GM11168 (cell line): ENCODE results near the gene NKX1-1.
"Not testable (repeated sequence)": the region's sequence is repeated elsewhere in the genome, so short reads cannot be mapped to it uniquely, and the experiment has no call there.

Experiments used
- in situ Hi-C: fragments of 300-500 bp; cut with MboI; formaldehyde crosslinking; loops from one replicate; pipeline ENCODE4 v1.12.0; 2022; ENCODE audit warnings: low sequenced_read_pairs; ENCODE audit not compliant: unreplicated experiment

The NKX1-1 gene

GRCh38 chr4:1405636-1406393, 427 bp downstream of the NKX1-1 start:
- in situ Hi-C loops: no loop called here

DNA sequence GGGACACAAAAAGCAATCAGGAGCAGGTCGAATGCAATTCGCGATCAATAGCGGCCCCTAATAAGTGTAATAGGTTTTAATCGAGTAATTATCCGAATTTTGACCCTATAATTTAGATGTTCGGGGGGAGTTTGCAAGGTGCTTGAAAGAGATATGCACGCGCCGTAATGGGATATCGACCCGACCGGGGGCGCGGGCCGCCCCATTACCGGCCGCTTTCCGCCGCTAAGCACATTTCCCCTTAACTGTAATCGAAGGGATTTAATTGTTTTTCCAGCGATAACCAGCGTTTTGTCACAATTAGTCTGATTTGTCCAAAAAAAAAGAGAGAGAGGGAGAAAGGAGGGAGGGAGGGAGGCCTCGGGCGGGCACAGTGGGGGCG, 997 bp downstream of the NKX1-1 start:
- in situ Hi-C loops: no loop called here

- in situ Hi-C loops: no loop called here
These were observed 1.5 kb downstream of the NKX1-1 start for GRCh38 chr4:1404573-1405253.

- in situ Hi-C loops: no loop called here
These were observed 2.4 kb downstream of the NKX1-1 start for GRCh38 chr4:1403591-1404572.

GRCh38 chr4:1403177-1403583, 3.1 kb downstream of the NKX1-1 start:
- in situ Hi-C loops: no loop called here

GRCh38 chr4:1402516-1403091, 3.6 kb downstream of the NKX1-1 start:
- in situ Hi-C loops: no loop called here

GRCh38 chr4:1402021-1402515, 4.2 kb downstream of the NKX1-1 start:
- in situ Hi-C loops: no loop called here

GRCh38 chr4:1401409-1402020, 4.7 kb downstream of the NKX1-1 start:
- in situ Hi-C loops: no loop called here

DNA sequence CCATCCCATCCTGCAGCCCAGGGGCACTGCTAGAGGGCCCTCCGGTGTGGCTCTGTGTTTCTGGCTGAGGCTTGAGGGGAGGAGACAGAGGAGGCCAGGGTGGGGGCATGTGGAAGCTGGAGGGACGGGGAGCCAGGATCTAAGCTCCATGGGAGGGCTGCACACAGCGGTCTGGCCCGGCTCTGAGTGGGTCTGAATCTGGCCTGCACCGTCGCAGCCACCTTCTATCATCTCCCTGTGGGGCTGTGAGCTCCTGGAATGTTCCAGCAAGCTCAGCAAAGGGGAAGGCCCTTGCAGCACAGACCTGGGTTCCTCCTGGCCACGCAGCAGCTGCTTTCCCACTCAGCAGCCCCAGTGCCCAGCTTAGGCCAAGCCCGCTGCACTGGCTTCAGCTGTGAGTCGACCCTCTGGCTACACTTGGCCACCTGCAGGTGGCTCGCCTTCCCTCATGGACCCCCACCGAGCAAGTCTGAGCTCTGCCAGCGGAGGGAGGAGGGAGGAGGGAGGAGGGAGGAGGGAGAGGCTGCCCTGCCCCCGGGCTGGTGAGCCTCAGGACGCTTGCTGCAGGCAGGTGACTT, 5.3 kb downstream of the NKX1-1 start:
- in situ Hi-C loops: no loop called here

- in situ Hi-C loops: no loop called here
These were observed 5.9 kb downstream of the NKX1-1 start for GRCh38 chr4:1400191-1400805.

DNA sequence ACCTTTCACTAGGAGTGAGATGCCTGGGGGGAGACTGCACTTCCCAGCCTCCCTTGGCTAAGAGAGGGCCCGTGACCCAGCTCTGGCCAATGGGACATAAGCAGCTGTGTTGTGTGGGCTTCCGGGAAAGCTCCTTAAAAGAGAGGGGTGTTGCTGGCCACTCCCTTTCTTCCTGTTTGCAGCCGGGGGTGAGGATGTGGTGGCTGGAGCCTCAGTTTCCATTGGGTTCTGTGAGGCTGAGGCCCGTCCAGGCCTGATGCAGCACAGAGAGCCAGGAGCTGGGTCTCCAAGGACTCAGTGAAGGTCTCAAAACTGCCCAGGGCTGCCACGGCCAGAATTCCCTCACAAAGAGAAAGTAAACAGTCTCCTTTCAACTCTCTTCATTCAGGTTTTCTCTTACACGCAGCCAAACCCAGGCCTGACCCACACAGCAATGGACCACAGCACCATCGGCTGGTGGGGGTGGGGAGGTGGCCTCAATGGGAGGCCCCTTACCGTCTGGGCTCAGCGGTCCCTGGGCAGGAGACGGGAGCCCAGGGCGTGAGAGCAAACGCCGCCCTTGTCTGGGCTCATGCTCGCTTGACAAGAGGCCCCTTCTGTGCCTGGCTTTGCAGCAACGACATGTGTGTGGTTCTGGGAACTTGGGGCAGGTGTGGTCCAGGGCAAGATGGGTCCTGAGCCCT, 6.6 kb downstream of the NKX1-1 start:
- in situ Hi-C loops: no loop called here

DNA sequence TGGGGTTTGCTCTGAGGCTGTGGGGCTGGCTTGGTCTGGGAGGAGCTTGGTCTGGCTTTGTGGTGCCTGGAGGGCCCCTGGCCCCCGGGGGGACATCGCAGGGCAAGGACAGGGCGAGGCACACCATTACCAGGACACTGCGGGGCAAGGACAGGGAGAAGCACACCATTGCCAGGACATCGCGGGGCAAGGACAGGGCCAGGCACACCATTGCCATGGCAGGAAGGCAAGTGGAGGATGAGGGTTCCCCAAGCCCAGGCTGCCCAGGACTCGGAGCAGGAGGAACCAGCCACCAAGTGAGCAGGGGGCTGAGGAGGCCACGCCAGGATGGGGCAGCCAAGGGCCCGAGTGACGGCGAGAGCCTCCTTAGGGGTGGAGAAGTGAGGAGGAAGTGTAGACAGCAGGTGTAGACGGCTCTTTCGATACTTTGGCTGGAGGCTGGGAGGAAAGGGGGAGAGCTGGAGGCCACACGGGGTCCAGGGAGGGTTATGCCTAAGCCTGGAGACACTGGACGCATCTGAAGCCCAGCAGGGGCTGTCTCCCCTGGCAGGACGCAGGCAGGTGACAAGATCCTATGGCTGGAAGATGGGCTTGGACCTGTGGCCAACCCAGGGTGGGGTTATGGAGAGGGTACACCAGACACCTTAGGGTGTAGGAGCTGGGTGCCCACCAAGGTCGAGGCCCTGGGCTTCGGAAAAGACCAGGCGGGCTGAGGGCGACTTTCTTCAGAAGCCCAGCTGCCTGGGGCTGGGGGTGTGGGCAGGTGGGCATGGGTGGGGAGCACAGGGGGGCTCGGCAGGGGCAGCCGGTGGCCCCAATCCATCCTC, 7.3 kb downstream of the NKX1-1 start:
- in situ Hi-C loops: no loop called here

DNA sequence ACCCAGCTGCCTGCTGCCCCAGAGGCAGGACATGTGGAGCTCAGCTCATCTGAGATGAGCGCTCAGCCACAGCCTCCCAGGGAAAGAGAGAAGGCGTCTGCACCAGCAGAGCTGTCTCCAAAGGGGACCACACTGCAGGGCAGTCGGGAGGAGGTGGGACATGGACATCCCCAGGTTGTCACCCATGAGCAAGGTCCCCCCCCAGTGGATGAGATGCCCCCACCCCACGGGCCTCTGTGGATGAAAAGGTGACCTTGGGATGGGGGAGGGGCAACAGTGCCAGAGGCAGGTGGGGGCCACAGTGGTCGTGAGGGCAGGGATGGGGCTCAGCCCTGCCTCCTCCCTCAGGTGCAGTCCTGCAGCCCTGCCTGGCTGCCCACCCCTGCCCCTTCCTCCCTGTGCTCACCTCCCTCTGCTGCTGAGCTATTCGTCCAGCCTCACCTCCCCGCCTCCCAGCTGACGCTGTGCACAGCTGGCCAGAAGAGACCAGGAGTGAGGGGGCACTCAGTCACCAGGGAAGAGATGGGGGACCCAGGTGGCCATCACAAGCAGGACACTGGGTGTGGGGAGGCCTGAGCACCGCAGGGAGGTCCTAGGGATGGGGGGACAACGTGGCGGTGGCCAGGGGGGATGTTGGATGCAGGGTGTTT, 9.3 kb downstream of the NKX1-1 start:
- in situ Hi-C loops: no loop called here

DNA sequence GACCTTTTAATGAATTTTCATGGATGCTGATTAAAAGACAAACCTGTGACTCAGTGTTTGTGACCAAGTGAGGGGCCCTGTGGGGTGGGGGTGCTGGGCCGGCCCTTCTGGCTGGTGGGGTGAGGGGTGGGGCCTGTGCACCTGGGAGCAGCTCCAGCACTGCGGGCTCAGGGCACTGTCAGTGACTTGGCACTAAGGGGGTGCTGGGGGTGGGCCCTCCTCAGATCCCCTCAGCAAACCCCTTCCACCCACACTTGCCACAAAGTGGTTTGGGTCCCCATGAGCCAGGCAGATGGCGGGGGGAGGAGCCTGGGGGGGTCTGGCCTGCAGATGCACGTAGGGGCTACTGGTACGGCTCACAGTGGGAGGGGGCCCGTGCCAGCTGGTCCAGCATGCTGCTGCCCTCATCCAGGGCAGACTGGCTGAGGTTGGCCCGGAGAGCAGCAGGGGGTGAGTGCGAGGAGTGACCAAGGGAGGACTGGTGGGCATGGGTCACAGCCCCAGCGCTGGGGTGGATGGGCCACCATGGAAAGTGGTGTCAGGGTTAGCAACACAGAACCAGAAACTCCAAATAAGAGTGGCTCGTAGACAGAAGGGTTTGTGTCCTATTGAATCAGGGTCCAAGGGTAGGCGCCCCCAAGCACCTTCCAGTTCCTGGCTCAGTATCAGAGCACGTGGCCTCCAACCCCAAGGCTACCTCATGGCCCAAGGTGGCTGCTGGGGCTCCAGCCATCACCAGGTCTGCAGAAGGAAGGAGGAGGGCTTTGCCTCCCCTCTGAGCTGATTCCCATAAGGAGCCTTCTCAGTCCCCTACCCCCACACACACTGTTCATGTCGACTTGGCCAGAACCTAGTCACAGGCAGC, 10.1 kb downstream of the NKX1-1 start:
- in situ Hi-C loops: no loop called here

GRCh38 chr4:1395389-1395820, 10.8 kb downstream of the NKX1-1 start:
- in situ Hi-C loops: not testable (repeated sequence)
